H9 (cell line): Measurements from ENCODE around the gene NTNG2. TPM values are rescaled to one million over a fixed set of nuclear protein-coding genes. Genes with fewer than 3 reads are reported as not detected.
A peak's percentile ranks its signal among the peaks of the same experiment; 100 is the strongest.

Experiments used
- DNase-seq: peaks from one replicate; pipeline ENCODE4 v3.0.0-alpha.2; 2017
- H2AFZ ChIP-seq: one replicate; pipeline ENCODE4 v1.6.1; 2013; ENCODE audit warnings: mild to moderate bottlenecking, low read length, control low read depth, moderate library complexity
- H2AK5ac ChIP-seq: 2 replicates; pipeline ENCODE4 v1.6.1; 2013; ENCODE audit warnings: low read length, control low read depth, mixed read lengths; ENCODE audit not compliant: insufficient read length
- H2BK120ac ChIP-seq: one replicate; pipeline ENCODE4 v1.6.1; 2013; ENCODE audit warnings: low read depth, mild to moderate bottlenecking, low read length, control low read depth, inconsistent platforms; ENCODE audit not compliant: poor library complexity, severe bottlenecking
- H2BK12ac ChIP-seq: 2 replicates; pipeline ENCODE4 v1.6.1; 2013; ENCODE audit warnings: low read length, control low read depth, mixed read lengths, low read depth; ENCODE audit not compliant: insufficient read length
- H2BK15ac ChIP-seq: 2 replicates; pipeline ENCODE4 v1.6.1; 2013; ENCODE audit warnings: low read depth, low read length, control low read depth
- H2BK20ac ChIP-seq: one replicate; pipeline ENCODE4 v1.6.1; 2013; ENCODE audit warnings: low read depth, mild to moderate bottlenecking, low read length, control low read depth, inconsistent platforms; ENCODE audit not compliant: poor library complexity, severe bottlenecking
- H2BK5ac ChIP-seq: 2 replicates; pipeline ENCODE4 v1.6.1; 2013; ENCODE audit warnings: low read length, control low read depth, mixed read lengths; ENCODE audit not compliant: insufficient read length
- H3K14ac ChIP-seq: 2 replicates; pipeline ENCODE4 v1.6.1; 2013; ENCODE audit warnings: low read length, control low read depth; ENCODE audit not compliant: insufficient read depth
- H3K18ac ChIP-seq: 2 replicates; pipeline ENCODE4 v1.6.1; 2013; ENCODE audit warnings: low read depth, mild to moderate bottlenecking, mixed read lengths, low read length, control low read depth; ENCODE audit not compliant: insufficient read length
- H3K23ac ChIP-seq: 2 replicates; pipeline ENCODE4 v1.6.1; 2013; ENCODE audit warnings: low read length, control low read depth, mixed read lengths, low read depth; ENCODE audit not compliant: insufficient read length
- H3K23me2 ChIP-seq: 2 replicates; pipeline ENCODE4 v1.6.1; 2013; ENCODE audit warnings: low read depth, mild to moderate bottlenecking, mixed read lengths, low read length, control low read depth; ENCODE audit not compliant: insufficient read length, poor library complexity, severe bottlenecking
- H3K27ac ChIP-seq: 2 replicates; pipeline ENCODE4 v1.5.1; 2013; ENCODE audit warnings: low read length, control low read depth, mixed read lengths, low read depth; ENCODE audit not compliant: insufficient read length
- H3K27me3 ChIP-seq: 2 replicates; pipeline ENCODE4 v1.6.1; 2013; ENCODE audit warnings: low read length, control low read depth, inconsistent platforms; ENCODE audit not compliant: insufficient read depth
- H3K4ac ChIP-seq: 2 replicates; pipeline ENCODE4 v1.6.1; 2013; ENCODE audit warnings: low read depth, mild to moderate bottlenecking, control low read depth, inconsistent platforms, low read length, moderate library complexity
- H3K4me1 ChIP-seq: 2 replicates; pipeline ENCODE4 v1.6.1; 2013; ENCODE audit warnings: low read length, control low read depth, inconsistent platforms; ENCODE audit not compliant: insufficient read depth
- H3K4me2 ChIP-seq: 2 replicates; pipeline ENCODE4 v1.6.1; 2013; ENCODE audit warnings: low read length, control low read depth, mixed read lengths; ENCODE audit not compliant: insufficient read length, insufficient read depth
- H3K56ac ChIP-seq: 2 replicates; pipeline ENCODE4 v1.6.1; 2013; ENCODE audit warnings: low read depth, mild to moderate bottlenecking, mixed read lengths, low read length, control low read depth; ENCODE audit not compliant: insufficient read length
- H3K79me1 ChIP-seq: 2 replicates; pipeline ENCODE4 v1.6.1; 2013; ENCODE audit warnings: low read depth, mild to moderate bottlenecking, moderate library complexity, low read length, control low read depth, inconsistent platforms; ENCODE audit not compliant: insufficient read depth, poor library complexity, severe bottlenecking
- H3K79me2 ChIP-seq: 2 replicates; pipeline ENCODE4 v1.6.1; 2013; ENCODE audit warnings: low read length, control low read depth, inconsistent platforms; ENCODE audit not compliant: insufficient read depth
- H3K9ac ChIP-seq: 2 replicates; pipeline ENCODE4 v1.6.1; 2013; ENCODE audit warnings: low read length, control low read depth, mixed read lengths; ENCODE audit not compliant: insufficient read length; ENCODE audit errors: extremely low read depth
- H3K9me3 ChIP-seq: one replicate; pipeline ENCODE4 v1.6.1; 2013; ENCODE audit warnings: low read depth, low read length, inconsistent platforms; ENCODE audit not compliant: control insufficient read depth
- H3T11ph ChIP-seq: one replicate; pipeline ENCODE4 v1.6.1; 2013; ENCODE audit warnings: mild to moderate bottlenecking, low read length, control low read depth, inconsistent platforms
- H4K20me1 ChIP-seq: one replicate; pipeline ENCODE4 v1.6.1; 2013; ENCODE audit not compliant: control insufficient read depth, insufficient read length, insufficient read depth
- H4K5ac ChIP-seq: 2 replicates; pipeline ENCODE4 v1.6.1; 2013; ENCODE audit warnings: low read depth, mild to moderate bottlenecking, mixed read lengths, low read length, control low read depth; ENCODE audit not compliant: insufficient read length
- H4K8ac ChIP-seq: replicated peaks from 2 replicates; pipeline ENCODE4 v1.6.1; 2013; ENCODE audit warnings: low read length, control low read depth, mixed read lengths, low read depth; ENCODE audit not compliant: insufficient read length
- H4K91ac ChIP-seq: 2 replicates; pipeline ENCODE4 v1.6.1; 2013; ENCODE audit warnings: low read depth, mild to moderate bottlenecking, moderate library complexity, mixed read lengths, low read length, control low read depth; ENCODE audit not compliant: insufficient read length
- H3K27ac Mint-ChIP-seq, 3 experiments: 2 replicates in 2 of 3; 3 replicates in 1 of 3; pipeline ENCODE4 v1.8.0; 2020 to 2021; ENCODE audit warnings: mixed read lengths in 3 of 3, mild to moderate bottlenecking in 1 of 3, moderate library complexity in 1 of 3
- H3K27me3 Mint-ChIP-seq: 2 replicates; pipeline ENCODE4 v1.8.0; 2021; ENCODE audit warnings: low read depth, mild to moderate bottlenecking, moderate library complexity, mixed read lengths
- H3K36me3 Mint-ChIP-seq, 3 experiments: 2 replicates in 2 of 3; 3 replicates in 1 of 3; pipeline ENCODE4 v1.8.0; 2020 to 2021; ENCODE audit warnings: low read depth in 3 of 3, mixed read lengths in 3 of 3; ENCODE audit not compliant: insufficient read depth in 1 of 3
- H3K4me1 Mint-ChIP-seq, 2 experiments: 2 replicates each; pipeline ENCODE4 v1.8.0; 2020; ENCODE audit warnings: mixed read lengths in 2 of 2
- H3K4me3 Mint-ChIP-seq, 2 experiments: 2 replicates in 1 of 2; 3 replicates in 1 of 2; pipeline ENCODE4 v1.8.0; 2020 to 2021; ENCODE audit warnings: mild to moderate bottlenecking in 2 of 2, mixed read lengths in 2 of 2, moderate library complexity in 1 of 2
- H3K9me3 Mint-ChIP-seq, 2 experiments: 2 replicates in 1 of 2; 3 replicates in 1 of 2; pipeline ENCODE4 v1.8.0; 2020; ENCODE audit warnings: mild to moderate bottlenecking in 2 of 2, mixed read lengths in 2 of 2, moderate library complexity in 1 of 2
- CTCF ChIP-seq: fragments of 200-600 bp; sonication (generic); conservative IDR thresholded peaks from 3 replicates; pipeline ENCODE4 v1.8.0; 2021; ENCODE audit warnings: antibody characterized with exemption, mild to moderate bottlenecking
- WGBS: extraction: QIAGEN DNeasy Blood & Tissue Kit; methylation state at CpG from one replicate; pipeline ENCODE4 v1.1.7; 2013; ENCODE audit warnings: missing lambda C conversion rate, low lambda C conversion rate, mixed read lengths; ENCODE audit not compliant: insufficient read length; ENCODE audit errors: extremely low coverage; 5-methylcytosine and 5-hydroxymethylcytosine counted together
- total RNA-seq: library from RNA; stranded (reverse); gene quantifications from 2 replicates; pipeline ENCODE4 v1.2.1, GENCODE V29; 2021

NTNG2 gene
- total RNA-seq, 1 experiment from 2014 or later = 0.52 TPM

- Histone ChIP-seq H2BK12ac (no peak overlapping the region), H2AK5ac (no peak overlapping the region), H3K27ac (no peak overlapping the region), H3T11ph (no peak overlapping the region), H2BK5ac (no peak overlapping the region), H2BK20ac (no peak overlapping the region), H3K4ac (no peak overlapping the region), H3K79me2 (no peaks in the 10 kb centered on the region), H3K9me3 (no peaks in the 10 kb centered on the region), H3K4me1 (peaks cover 21% of the 10 kb centered on the region), H4K20me1 (no peaks in the 10 kb centered on the region), H4K91ac (no peak overlapping the region), H2BK120ac (no peak overlapping the region), H3K23me2 (no peaks in the 10 kb centered on the region), H3K79me1 (no peaks in the 10 kb centered on the region), H3K18ac (no peak overlapping the region), H3K9ac (no peak overlapping the region), H3K56ac (no peak overlapping the region), H4K8ac (no peak overlapping the region), H3K23ac (no peak overlapping the region), H3K14ac (no peak overlapping the region), H3K27me3 (no peaks in the 10 kb centered on the region), H4K5ac (no peak overlapping the region), H2BK15ac (no peak overlapping the region), H2AFZ (no peak overlapping the region), H3K4me2 (peak overlapping the region; percentile 34)
- TF ChIP-seq CTCF = no peak
- Mint-ChIP-seq H3K4me3 (peak overlapping the region in 1 of 2 experiments; percentile 36; a peak in 2 of 5 replicates), H3K4me1 (peaks cover 60 to 75% of the 10 kb centered on the region in 2 experiments), H3K27me3 (peaks cover 10% of the 10 kb centered on the region), H3K36me3 (no peaks in the 10 kb centered on the region), H3K9me3 (peaks cover 4% of the 10 kb centered on the region in 2 experiments; a peak in 3 of 5 replicates), H3K27ac (no peak overlapping the region)
- peak; percentile 83 for DNase-seq
- WGBS = no CpG with 5 or more reads among the region's 7 CpGs
These were observed 36.5 kb upstream of the NTNG2 start for GRCh38 chr9:132125361-132125760.
